ENCODE measurements around the gene TRIOBP. TPM values are rescaled to one million over a fixed set of nuclear protein-coding genes. Genes with fewer than 3 reads are reported as not detected.

The TRIOBP gene
- total and polyA plus RNA-seq, 2 of the 13 experiments (the other 11 are each of a cell fraction or from before 2014, with no cell fraction given): 6.1 to 15.4 TPM

DNA sequence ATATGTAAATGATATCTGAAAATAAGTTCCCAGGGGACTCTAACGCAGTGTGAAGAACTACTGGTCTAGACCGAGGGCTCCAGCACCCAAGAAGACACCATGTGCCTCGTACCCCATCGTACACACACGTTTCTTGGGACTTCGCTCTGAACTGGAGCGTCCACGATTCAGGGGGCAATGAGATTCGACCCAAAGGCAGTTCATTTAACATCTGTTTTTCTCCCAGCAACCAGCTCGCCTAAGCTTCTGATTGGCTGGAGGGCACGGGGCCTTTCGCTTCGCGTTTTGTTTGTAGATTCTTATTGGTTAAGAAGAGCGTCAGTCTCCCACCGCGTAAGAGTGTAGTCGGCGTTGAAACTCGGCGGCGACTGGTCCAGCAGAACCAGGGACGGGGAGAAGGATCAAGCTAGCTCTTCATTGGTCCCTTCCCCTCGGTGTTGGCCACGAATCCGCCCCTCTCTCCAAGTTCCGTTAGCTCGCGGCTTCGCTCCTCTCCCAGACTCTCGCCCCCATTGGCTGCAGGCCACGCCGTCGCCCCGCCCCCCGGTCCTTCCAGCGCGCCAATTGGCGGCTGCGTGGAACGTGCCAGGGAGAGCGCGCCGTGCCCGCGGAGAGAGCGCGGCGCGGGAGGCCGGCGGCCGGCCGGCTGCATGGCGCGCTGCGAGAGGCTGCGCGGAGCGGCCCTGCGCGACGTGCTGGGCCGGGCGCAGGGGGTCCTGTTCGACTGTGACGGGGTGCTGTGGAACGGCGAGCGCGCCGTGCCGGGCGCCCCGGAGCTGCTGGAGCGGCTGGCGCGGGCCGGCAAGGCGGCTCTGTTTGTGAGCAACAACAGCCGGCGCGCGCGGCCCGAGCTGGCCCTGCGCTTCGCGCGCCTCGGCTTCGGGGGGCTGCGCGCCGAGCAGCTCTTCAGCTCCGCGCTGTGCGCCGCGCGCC, 38.4 kb upstream of the TRIOBP start, which contains the start of gene PDXP (continued):
- TF ChIP-seq, protein P1, sequence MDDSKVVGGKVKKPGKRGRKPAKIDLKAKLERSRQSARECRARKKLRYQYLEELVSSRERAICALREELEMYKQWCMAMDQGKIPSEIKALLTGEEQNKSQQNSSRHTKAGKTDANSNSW (CRISPR knock-in tag; IDR thresholded peaks at IDR 0.05; ENCODE audit: borderline replicate concordance): no peak
- TF ChIP-seq ZKSCAN1 (IDR thresholded peaks at IDR 0.05; ENCODE audit: low read length) (no peak), MBD4 (IDR thresholded peaks at IDR 0.05; ENCODE audit: borderline replicate concordance, low read length) (no peak), ZNF598 (CRISPR knock-in tag; IDR thresholded peaks at IDR 0.05; ENCODE audit: borderline replicate concordance) (no peak), AGO1 (IDR thresholded peaks at IDR 0.05; ENCODE audit: low read depth, low read length, poor library complexity, severe bottlenecking) (no peak), SIX4 (CRISPR knock-in tag; IDR thresholded peaks at IDR 0.05) (no peak), THAP11 (CRISPR knock-in tag; IDR thresholded peaks at IDR 0.05) (peak; percentile 70; the same call in 1 of the 2 replicates), ZMYM4 (CRISPR knock-in tag; IDR thresholded peaks at IDR 0.05) (0 out of 2 replicates have a peak, but pooled peaks have one; percentile 18), TOPORS (CRISPR knock-in tag; IDR thresholded peaks at IDR 0.05) (no peak), HOXA7 (CRISPR knock-in tag; IDR thresholded peaks at IDR 0.05) (no peak), ZNF496 (CRISPR knock-in tag; IDR thresholded peaks at IDR 0.05; ENCODE audit: insufficient replicate concordance) (no peak), GATAD2A (CRISPR knock-in tag; IDR thresholded peaks at IDR 0.05) (no peak), TGIF2 (CRISPR knock-in tag; IDR thresholded peaks at IDR 0.05) (no peak), SAP130 (CRISPR knock-in tag; IDR thresholded peaks at IDR 0.05; ENCODE audit: low read depth) (peak; percentile 78), RBAK (CRISPR knock-in tag; IDR thresholded peaks at IDR 0.05) (no peak)
- TF ChIP-seq, protein P2, sequence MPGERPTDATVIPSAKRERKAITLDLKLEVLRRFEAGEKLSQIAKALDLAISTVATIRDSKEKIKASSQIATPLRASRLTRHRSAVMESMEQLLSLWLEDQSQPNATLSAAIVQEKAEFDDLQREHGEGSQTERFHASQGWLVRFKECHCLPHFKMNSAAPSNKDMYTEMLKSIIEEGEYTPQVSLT (CRISPR knock-in tag; IDR thresholded peaks at IDR 0.05; ENCODE audit: borderline replicate concordance, low read depth): no peak; the same call in 1 of the 2 replicates
- TF ChIP-seq, protein P3, sequence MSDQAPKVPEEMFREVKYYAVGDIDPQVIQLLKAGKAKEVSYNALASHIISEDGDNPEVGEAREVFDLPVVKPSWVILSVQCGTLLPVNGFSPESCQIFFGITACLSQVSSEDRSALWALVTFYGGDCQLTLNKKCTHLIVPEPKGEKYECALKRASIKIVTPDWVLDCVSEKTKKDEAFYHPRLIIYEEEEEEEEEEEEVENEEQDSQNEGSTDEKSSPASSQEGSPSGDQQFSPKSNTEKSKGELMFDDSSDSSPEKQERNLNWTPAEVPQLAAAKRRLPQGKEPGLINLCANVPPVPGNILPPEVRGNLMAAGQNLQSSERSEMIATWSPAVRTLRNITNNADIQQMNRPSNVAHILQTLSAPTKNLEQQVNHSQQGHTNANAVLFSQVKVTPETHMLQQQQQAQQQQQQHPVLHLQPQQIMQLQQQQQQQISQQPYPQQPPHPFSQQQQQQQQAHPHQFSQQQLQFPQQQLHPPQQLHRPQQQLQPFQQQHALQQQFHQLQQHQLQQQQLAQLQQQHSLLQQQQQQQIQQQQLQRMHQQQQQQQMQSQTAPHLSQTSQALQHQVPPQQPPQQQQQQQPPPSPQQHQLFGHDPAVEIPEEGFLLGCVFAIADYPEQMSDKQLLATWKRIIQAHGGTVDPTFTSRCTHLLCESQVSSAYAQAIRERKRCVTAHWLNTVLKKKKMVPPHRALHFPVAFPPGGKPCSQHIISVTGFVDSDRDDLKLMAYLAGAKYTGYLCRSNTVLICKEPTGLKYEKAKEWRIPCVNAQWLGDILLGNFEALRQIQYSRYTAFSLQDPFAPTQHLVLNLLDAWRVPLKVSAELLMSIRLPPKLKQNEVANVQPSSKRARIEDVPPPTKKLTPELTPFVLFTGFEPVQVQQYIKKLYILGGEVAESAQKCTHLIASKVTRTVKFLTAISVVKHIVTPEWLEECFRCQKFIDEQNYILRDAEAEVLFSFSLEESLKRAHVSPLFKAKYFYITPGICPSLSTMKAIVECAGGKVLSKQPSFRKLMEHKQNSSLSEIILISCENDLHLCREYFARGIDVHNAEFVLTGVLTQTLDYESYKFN (CRISPR knock-in tag; conservative IDR thresholded peaks at IDR 0.05): no peak
- TF ChIP-seq, protein P4, sequence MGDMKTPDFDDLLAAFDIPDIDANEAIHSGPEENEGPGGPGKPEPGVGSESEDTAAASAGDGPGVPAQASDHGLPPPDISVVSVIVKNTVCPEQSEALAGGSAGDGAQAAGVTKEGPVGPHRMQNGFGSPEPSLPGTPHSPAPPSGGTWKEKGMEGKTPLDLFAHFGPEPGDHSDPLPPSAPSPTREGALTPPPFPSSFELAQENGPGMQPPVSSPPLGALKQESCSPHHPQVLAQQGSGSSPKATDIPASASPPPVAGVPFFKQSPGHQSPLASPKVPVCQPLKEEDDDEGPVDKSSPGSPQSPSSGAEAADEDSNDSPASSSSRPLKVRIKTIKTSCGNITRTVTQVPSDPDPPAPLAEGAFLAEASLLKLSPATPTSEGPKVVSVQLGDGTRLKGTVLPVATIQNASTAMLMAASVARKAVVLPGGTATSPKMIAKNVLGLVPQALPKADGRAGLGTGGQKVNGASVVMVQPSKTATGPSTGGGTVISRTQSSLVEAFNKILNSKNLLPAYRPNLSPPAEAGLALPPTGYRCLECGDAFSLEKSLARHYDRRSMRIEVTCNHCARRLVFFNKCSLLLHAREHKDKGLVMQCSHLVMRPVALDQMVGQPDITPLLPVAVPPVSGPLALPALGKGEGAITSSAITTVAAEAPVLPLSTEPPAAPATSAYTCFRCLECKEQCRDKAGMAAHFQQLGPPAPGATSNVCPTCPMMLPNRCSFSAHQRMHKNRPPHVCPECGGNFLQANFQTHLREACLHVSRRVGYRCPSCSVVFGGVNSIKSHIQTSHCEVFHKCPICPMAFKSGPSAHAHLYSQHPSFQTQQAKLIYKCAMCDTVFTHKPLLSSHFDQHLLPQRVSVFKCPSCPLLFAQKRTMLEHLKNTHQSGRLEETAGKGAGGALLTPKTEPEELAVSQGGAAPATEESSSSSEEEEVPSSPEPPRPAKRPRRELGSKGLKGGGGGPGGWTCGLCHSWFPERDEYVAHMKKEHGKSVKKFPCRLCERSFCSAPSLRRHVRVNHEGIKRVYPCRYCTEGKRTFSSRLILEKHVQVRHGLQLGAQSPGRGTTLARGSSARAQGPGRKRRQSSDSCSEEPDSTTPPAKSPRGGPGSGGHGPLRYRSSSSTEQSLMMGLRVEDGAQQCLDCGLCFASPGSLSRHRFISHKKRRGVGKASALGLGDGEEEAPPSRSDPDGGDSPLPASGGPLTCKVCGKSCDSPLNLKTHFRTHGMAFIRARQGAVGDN (CRISPR knock-in tag; IDR thresholded peaks at IDR 0.05): peak; percentile 5; the same call in 1 of the 2 replicates
- TF ChIP-seq, protein P5, sequence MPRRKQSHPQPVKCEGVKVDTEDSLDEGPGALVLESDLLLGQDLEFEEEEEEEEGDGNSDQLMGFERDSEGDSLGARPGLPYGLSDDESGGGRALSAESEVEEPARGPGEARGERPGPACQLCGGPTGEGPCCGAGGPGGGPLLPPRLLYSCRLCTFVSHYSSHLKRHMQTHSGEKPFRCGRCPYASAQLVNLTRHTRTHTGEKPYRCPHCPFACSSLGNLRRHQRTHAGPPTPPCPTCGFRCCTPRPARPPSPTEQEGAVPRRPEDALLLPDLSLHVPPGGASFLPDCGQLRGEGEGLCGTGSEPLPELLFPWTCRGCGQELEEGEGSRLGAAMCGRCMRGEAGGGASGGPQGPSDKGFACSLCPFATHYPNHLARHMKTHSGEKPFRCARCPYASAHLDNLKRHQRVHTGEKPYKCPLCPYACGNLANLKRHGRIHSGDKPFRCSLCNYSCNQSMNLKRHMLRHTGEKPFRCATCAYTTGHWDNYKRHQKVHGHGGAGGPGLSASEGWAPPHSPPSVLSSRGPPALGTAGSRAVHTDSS (CRISPR knock-in tag; conservative IDR thresholded peaks at IDR 0.05): no peak
